T-cell (primary cell): Measurements from ENCODE around the gene SRF. TPM values are rescaled to one million over a fixed set of nuclear protein-coding genes. Genes with fewer than 3 reads are reported as not detected.

Source experiments
- ATAC-seq, 4 experiments: fragments of 200-7000 bp in 3 of 4; fragments of 150-1000 bp in 1 of 4; cut with Tn5 transposase; replicated peaks in 1 of 4; 1 replicate in 3 of 4; 2 replicates in 1 of 4; pipeline ENCODE4 v1.10.0; 2021; ENCODE audit warnings: moderate library complexity in 3 of 4, mild to moderate bottlenecking in 2 of 4, moderate number of reproducible peaks in 1 of 4
- CTCF ChIA-PET, 2 donors: fragments of 300-600 bp; sonication (Branson Sonifier 250); formaldehyde crosslinking; loops; one replicate each; lab custom pipeline; 2022; ENCODE audit warnings: antibody characterized with exemption in 2 of 2; lab: Charles Lee
- POLR2A ChIA-PET, 2 donors: fragments of 300-600 bp; sonication (Branson Sonifier 250); formaldehyde crosslinking; loops; one replicate each; lab custom pipeline; 2022; ENCODE audit warnings: antibody characterized with exemption in 2 of 2; lab: Charles Lee
- DNase-seq, 35 experiments: peaks; one replicate each; pipeline versions ENCODE4 v3.0.0 to v3.0.0-alpha.2; 2013 to 2023
- H3K27ac ChIP-seq: one replicate; pipeline ENCODE4 v1.5.1; 2013; ENCODE audit warnings: low read length
- H3K27me3 ChIP-seq, 2 experiments: replicated peaks in 1 of 2; 1 replicate in 1 of 2; 2 replicates in 1 of 2; pipeline versions ENCODE4 v1.6.1 to v1.7.0; 2013; ENCODE audit warnings: low read length in 1 of 2, mixed read lengths in 1 of 2; ENCODE audit not compliant: control insufficient read depth in 2 of 2, insufficient read depth in 2 of 2; ENCODE audit errors: extremely low read depth in 1 of 2
- H3K36me3 ChIP-seq, 2 donors: 1 replicate in 1 of 2; 2 replicates in 1 of 2; pipeline versions ENCODE4 v1.6.1 to v1.7.0; 2013; ENCODE audit warnings: low read length in 1 of 2; ENCODE audit not compliant: control insufficient read depth in 2 of 2, insufficient read depth in 1 of 2; ENCODE audit errors: extremely low read depth in 1 of 2
- H3K4me1 ChIP-seq, 2 experiments: 1 replicate in 1 of 2; 2 replicates in 1 of 2; pipeline versions ENCODE4 v1.6.1 to v1.7.0; 2013; ENCODE audit warnings: low read length in 2 of 2, mixed read lengths in 1 of 2; ENCODE audit not compliant: insufficient read depth in 2 of 2, control insufficient read depth in 1 of 2; ENCODE audit errors: extremely low read depth in 1 of 2
- H3K4me3 ChIP-seq, 2 donors: 1 replicate in 1 of 2; 2 replicates in 1 of 2; pipeline versions ENCODE4 v1.5.1 to v1.7.0; 2013; ENCODE audit warnings: mild to moderate bottlenecking in 2 of 2, low read length in 1 of 2, moderate library complexity in 1 of 2; ENCODE audit not compliant: control insufficient read depth in 1 of 2; ENCODE audit errors: extremely low read depth in 1 of 2
- H3K9me3 ChIP-seq: 2 replicates; pipeline ENCODE4 v1.7.0; 2013
- H3K27ac Mint-ChIP-seq, 2 donors: one replicate each; pipeline ENCODE4 v1.8.0; 2020 to 2021; ENCODE audit warnings: mild to moderate bottlenecking in 2 of 2, mixed read lengths in 2 of 2
- H3K27me3 Mint-ChIP-seq, 2 donors: one replicate each; pipeline ENCODE4 v1.8.0; 2021 to 2022; ENCODE audit warnings: mixed read lengths in 2 of 2
- H3K36me3 Mint-ChIP-seq: one replicate; pipeline ENCODE4 v1.8.0; 2021; ENCODE audit warnings: mixed read lengths
- H3K4me1 Mint-ChIP-seq, 3 donors: one replicate each; pipeline ENCODE4 v1.8.0; 2020 to 2022; ENCODE audit warnings: mixed read lengths in 3 of 3, mild to moderate bottlenecking in 1 of 3
- H3K4me3 Mint-ChIP-seq, 3 donors: one replicate each; pipeline ENCODE4 v1.8.0; 2020 to 2022; ENCODE audit warnings: mild to moderate bottlenecking in 3 of 3, mixed read lengths in 3 of 3, moderate library complexity in 3 of 3
- H3K9me3 Mint-ChIP-seq, 3 donors: one replicate each; pipeline ENCODE4 v1.8.0; 2020 to 2022; ENCODE audit warnings: mixed read lengths in 3 of 3
- WGBS: methylation state at CpG from one replicate; pipeline ENCODE4 v1.1.5; 2013; ENCODE audit warnings: missing lambda C conversion rate; ENCODE audit not compliant: insufficient coverage; 5-methylcytosine and 5-hydroxymethylcytosine counted together
- total RNA-seq, 35 experiments: library from RNA in 6 of 35; stranded (reverse) in 6 of 35; fragments of 120-200 nt in 1 of 35; gene quantifications; one replicate each; pipeline versions ENCODE4 v1.2.1 to v1.2.4 and lab custom pipeline; 2013 to 2026

Gene SRF
- total RNA-seq, 5 donors from 2014 or later (not counting 1 experiment from before 2014, with no cell fraction given) = 19.6 to 34.1 (median 33.7) TPM

DNA sequence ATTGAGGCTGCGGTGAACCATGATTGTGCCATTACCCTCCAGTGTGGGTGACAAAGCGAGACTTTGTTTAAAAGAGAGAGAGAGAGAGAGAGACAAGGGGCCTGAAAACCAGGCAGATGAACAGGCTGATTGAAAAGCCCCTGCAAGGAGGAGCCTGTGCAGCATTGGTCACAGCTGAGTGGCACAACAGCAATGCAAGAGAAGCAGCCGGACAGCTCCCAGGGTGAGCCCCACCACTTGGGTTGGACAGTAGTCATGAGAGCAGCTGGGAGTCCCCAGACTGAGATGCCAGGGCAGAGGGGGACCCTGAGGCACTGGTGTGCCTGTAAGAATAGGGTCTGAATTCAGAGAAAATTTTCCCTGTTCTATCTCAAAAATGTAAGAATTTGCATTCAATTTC is 48.0 kb downstream of the SRF start:
- no peak overlapping the region for H3K27ac ChIP-seq
- no peaks in the 10 kb centered on the region for H3K27me3 Mint-ChIP-seq
- H3K9me3 ChIP-seq = no peaks in the 10 kb centered on the region
- ATAC-seq (no peak), DNase-seq (no peak)
- H3K9me3 Mint-ChIP-seq = no peaks in the 10 kb centered on the region
- no peak overlapping the region for H3K4me3 ChIP-seq
- ChIA-PET POLR2A (interaction anchor here in 1 of 2 donors (0.6 kb wide), 1 partner anchor 127 kb away, joined by 5 read pairs; no protein-coding TSS in a partner anchor), CTCF (no interaction called here)
- H3K36me3 Mint-ChIP-seq = peaks cover 40% of the 10 kb centered on the region
- peaks cover 19 to 37% (median 31%) of the 10 kb centered on the region in 3 donors for H3K4me1 Mint-ChIP-seq
- H3K27ac Mint-ChIP-seq = peak overlapping the region; percentile 58 to 66
- H3K4me1 ChIP-seq = peaks cover 4 to 27% of the 10 kb centered on the region in 2 experiments
- H3K36me3 ChIP-seq = peaks cover 12 to 47% of the 10 kb centered on the region in 2 donors
- 94% methylated on average over 3 of the region's 3 CpGs for WGBS
- no peak overlapping the region for H3K4me3 Mint-ChIP-seq
- no peaks in the 10 kb centered on the region for H3K27me3 ChIP-seq

DNA sequence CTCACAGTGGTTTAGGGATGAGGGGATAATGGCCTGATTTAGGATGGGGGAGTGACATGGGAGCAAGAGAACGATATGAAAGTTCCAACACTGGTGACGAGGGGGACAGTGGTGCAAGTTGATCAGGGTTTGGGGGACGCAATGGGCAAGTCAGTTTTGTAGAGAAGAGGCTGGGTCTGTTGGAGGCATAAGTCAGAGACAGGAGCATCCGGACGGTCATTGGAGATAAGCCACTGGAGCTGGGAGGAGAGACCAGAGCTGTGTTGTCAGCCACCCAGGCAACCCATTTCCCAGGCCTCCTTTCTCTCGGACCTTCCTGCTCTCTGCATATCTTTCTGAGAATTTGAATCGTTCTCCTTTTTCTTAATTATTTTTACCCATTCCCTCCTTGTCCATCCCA is 48.7 kb downstream of the SRF start:
- peaks cover 38% of the 10 kb centered on the region for H3K36me3 Mint-ChIP-seq
- Histone ChIP-seq H3K27ac (no peak overlapping the region), H3K4me1 (peaks cover 6 to 34% of the 10 kb centered on the region in 2 experiments), H3K9me3 (no peaks in the 10 kb centered on the region), H3K27me3 (no peaks in the 10 kb centered on the region), H3K4me3 (no peak overlapping the region), H3K36me3 (peaks cover 12 to 47% of the 10 kb centered on the region in 2 donors)
- 93% methylated on average over 5 of the region's 7 CpGs for WGBS
- ATAC-seq (no peak), DNase-seq (no peak)
- H3K4me3 Mint-ChIP-seq = no peak overlapping the region
- peaks cover 26 to 44% (median 38%) of the 10 kb centered on the region in 3 donors for H3K4me1 Mint-ChIP-seq
- no peaks in the 10 kb centered on the region for H3K9me3 Mint-ChIP-seq
- peak overlapping the region in 1 of 2 donors; percentile 66 for H3K27ac Mint-ChIP-seq
- POLR2A ChIA-PET = no interaction called here
- CTCF ChIA-PET = interaction anchor here in 1 of 2 donors (1.4 kb wide), 1 partner anchor 9 kb away, joined by 4 read pairs; the partner anchor contains the start of gene DNPH1
- no peaks in the 10 kb centered on the region for H3K27me3 Mint-ChIP-seq

DNA sequence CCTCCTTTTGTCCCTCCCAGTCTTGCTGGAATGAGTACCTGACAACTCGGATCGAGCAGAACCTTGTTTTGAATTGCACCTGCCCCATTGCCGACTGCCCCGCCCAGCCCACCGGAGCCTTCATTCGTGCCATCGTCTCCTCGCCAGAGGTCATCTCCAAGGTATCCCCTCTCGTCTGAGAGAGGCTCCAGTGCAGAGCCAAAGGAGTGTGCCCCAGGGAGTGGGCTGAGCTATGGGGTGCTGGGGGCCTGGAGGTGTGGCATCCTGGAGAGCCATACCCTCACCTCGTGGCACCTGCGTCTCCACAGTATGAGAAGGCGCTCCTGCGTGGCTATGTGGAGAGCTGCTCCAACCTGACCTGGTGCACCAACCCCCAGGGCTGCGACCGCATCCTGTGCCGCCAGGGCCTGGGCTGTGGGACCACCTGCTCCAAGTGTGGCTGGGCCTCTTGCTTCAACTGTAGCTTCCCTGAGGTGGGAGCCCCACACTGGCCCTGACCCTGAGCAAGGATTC is 49.4 kb downstream of the SRF start:
- Histone ChIP-seq H3K36me3 (peaks cover 9 to 42% of the 10 kb centered on the region in 2 donors), H3K27me3 (no peaks in the 10 kb centered on the region), H3K27ac (no peak overlapping the region), H3K4me1 (peaks cover 6 to 41% of the 10 kb centered on the region in 2 experiments), H3K4me3 (no peak overlapping the region), H3K9me3 (no peaks in the 10 kb centered on the region)
- peak overlapping the region in 1 of 2 donors; percentile 66 for H3K27ac Mint-ChIP-seq
- H3K36me3 Mint-ChIP-seq = peaks cover 31% of the 10 kb centered on the region
- no peak for DNase-seq
- ChIA-PET CTCF (interaction anchor here in 1 of 2 donors (0.5 to 1.4 kb wide), 2 partner anchors 9 to 106 kb away, joined by 3 to 4 read pairs; partner anchors contain the start of gene DNPH1), POLR2A (interaction anchor here in 1 of 2 donors (0.5 to 0.6 kb wide), 2 partner anchors 41 to 211 kb away, joined by 3 read pairs; no protein-coding TSS in a partner anchor)
- no peak for ATAC-seq
- no peaks in the 10 kb centered on the region for H3K9me3 Mint-ChIP-seq
- H3K4me3 Mint-ChIP-seq = no peak overlapping the region
- 94% methylated on average over 11 of the region's 16 CpGs for WGBS
- peaks cover 30 to 48% (median 43%) of the 10 kb centered on the region in 3 donors for H3K4me1 Mint-ChIP-seq
- H3K27me3 Mint-ChIP-seq = no peaks in the 10 kb centered on the region

DNA sequence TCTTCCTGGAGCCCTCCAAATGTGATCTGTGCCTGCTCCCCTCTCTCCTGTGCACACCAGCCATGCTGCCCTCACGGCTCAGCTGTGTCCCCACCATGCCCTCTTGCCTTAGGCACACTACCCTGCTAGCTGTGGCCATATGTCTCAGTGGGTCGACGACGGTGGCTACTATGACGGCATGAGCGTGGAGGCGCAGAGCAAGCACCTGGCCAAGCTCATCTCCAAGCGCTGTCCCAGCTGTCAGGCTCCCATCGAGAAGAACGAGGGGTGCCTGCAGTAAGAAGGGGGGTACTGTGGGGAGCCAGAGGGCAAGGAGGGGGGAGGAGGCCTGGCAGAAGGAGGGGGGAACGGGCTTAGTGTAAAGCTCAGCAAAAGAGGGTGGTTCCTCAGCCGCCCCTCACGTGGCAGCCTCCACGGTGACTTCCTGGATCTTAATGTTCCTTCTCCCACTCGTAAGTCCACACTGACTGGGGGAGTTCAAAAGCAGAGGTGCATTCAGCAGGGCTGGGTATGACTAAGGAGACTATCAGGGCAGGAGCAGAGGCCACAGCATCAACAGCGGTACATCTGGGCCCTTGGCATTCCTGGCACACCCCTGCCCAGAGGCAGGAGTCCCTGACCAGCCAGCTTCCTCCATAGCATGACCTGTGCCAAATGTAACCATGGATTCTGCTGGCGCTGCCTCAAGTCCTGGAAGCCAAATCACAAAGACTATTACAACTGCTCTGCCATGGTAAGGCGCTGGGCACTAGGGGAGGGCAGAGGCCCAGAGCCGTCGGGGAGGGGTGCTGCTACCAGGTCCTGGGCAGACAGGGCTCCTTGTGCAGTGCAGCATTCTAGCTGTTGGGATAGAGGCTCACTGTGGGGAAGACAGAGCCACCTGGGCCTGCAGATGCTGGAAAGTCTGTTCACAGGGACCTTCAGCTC is 50.2 kb downstream of the SRF start:
- ChIA-PET POLR2A (interaction anchor here in 1 of 2 donors (0.5 to 0.9 kb wide), 3 partner anchors 9 to 212 kb away, joined by 3 read pairs; no protein-coding TSS in a partner anchor), CTCF (interaction anchor here in 1 of 2 donors (0.5 to 1.4 kb wide), 3 partner anchors 8 to 292 kb away, joined by 3 to 4 read pairs (median 3); partner anchors contain the start of genes CNPY3 and DNPH1)
- Mint-ChIP-seq H3K27me3 (no peaks in the 10 kb centered on the region), H3K9me3 (no peaks in the 10 kb centered on the region), H3K4me1 (peaks cover 38 to 56% (median 51%) of the 10 kb centered on the region in 3 donors), H3K4me3 (no peak overlapping the region), H3K36me3 (peaks cover 30% of the 10 kb centered on the region), H3K27ac (peak overlapping the region; percentile 75 to 83)
- Histone ChIP-seq H3K4me1 (peaks cover 9 to 49% of the 10 kb centered on the region in 2 experiments), H3K27me3 (no peaks in the 10 kb centered on the region), H3K36me3 (peaks cover 9 to 38% of the 10 kb centered on the region in 2 donors), H3K9me3 (no peaks in the 10 kb centered on the region), H3K27ac (peak overlapping the region; percentile 24), H3K4me3 (no peak overlapping the region)
- DNase-seq (no peak), ATAC-seq (no peak)
- 81% methylated on average over 16 of the region's 20 CpGs for WGBS

DNA sequence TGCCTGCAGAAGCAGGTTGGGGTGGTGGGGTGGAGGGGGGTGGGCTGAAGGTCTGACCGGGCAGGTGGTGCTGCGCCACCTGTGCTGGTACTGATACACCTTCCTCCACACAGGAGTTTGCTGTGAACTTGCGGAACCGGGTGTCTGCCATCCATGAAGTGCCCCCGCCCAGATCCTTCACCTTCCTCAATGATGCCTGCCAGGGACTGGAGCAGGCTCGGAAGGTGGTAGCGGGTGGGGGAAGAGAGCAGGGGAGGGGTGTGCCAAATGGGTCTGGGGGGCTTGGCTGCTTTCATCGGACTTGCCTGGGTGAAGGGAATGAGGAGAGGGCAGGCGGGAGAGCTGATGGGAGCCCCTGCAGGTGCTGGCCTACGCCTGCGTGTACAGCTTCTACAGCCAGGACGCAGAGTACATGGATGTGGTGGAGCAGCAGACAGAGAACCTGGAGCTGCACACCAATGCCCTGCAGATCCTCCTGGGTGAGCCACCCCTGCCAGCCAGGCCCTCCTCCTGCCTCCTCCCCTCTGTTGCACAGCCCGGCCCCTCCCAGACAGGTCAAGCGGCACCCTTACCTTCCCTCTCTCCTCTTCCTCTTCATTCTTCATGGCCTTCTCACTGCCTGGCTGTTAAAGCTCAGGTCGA is 51.5 kb downstream of the SRF start:
- no peak overlapping the region for H3K27ac ChIP-seq
- no peak overlapping the region for H3K4me3 ChIP-seq
- Mint-ChIP-seq H3K4me3 (peak overlapping the region in 2 of 3 donors; percentile 14 to 20), H3K36me3 (peaks cover 24% of the 10 kb centered on the region), H3K9me3 (no peaks in the 10 kb centered on the region), H3K4me1 (peaks cover 43 to 66% (median 60%) of the 10 kb centered on the region in 3 donors), H3K27me3 (no peaks in the 10 kb centered on the region), H3K27ac (peak overlapping the region; percentile 89 to 93)
- 95% methylated on average over 9 of the region's 15 CpGs for WGBS
- H3K9me3 ChIP-seq = no peaks in the 10 kb centered on the region
- ATAC-seq = no peak
- ChIA-PET POLR2A (no interaction called here), CTCF (no interaction called here)
- H3K36me3 ChIP-seq = peaks cover 9 to 26% of the 10 kb centered on the region in 2 donors
- no peaks in the 10 kb centered on the region for H3K27me3 ChIP-seq
- peaks cover 9 to 50% of the 10 kb centered on the region in 2 experiments for H3K4me1 ChIP-seq
- DNase-seq = no peak
